ENCODE measurements around the gene BPIFB3. TPM values are rescaled to one million over a fixed set of nuclear protein-coding genes. Genes with fewer than 3 reads are reported as not detected.

BPIFB3 gene
- polyA plus RNA-seq, 3 donors: not detected

- DNase-seq: no peak
- Mint-ChIP-seq H3K36me3 (no peaks in the 10 kb centered on the region), H3K4me1 (peaks cover 2% of the 10 kb centered on the region), H3K27ac (no peak overlapping the region), H3K9me3 (no peaks in the 10 kb centered on the region), H3K27me3 (ENCODE audit: low read depth in 3 of 3) (peaks cover 1 to 4% (median 2%) of the 10 kb centered on the region in 3 donors), H3K4me3 (no peak overlapping the region)
- H2AFZ ChIP-seq (ENCODE audit: insufficient read depth, low read depth, low read length, poor library complexity, severe bottlenecking): no peak overlapping the region
- intact Hi-C loops (cut with micrococcal nuclease): no loop called here
- H3K27ac ChIP-seq (ENCODE audit: low read depth in 1 of 2, low read length in 2 of 2): no peak overlapping the region
- H3K9ac ChIP-seq (ENCODE audit: insufficient read depth, low read length, poor library complexity, severe bottlenecking): no peak overlapping the region
- no peaks in the 10 kb centered on the region for H3K27me3 ChIP-seq (ENCODE audit: control insufficient read depth in 2 of 2, insufficient read depth in 2 of 2, low read length in 2 of 2)
- no peaks in the 10 kb centered on the region for H3K36me3 ChIP-seq (replicated peaks in 1 of 2; ENCODE audit: control insufficient read depth in 1 of 2, insufficient read depth in 2 of 2, low read length in 2 of 2)
- TF ChIP-seq CTCF (IDR thresholded peaks at IDR 0.05): no peak
- H3K79me2 ChIP-seq (ENCODE audit: insufficient read depth, low read length): no peaks in the 10 kb centered on the region
- H3K4me3 ChIP-seq (replicated peaks in 1 of 3; ENCODE audit: low read depth in 2 of 3, low read length in 3 of 3): no peak overlapping the region
- no peaks in the 10 kb centered on the region for H3K4me1 ChIP-seq (ENCODE audit: control insufficient read depth in 1 of 2, insufficient read depth in 2 of 2, low read length in 2 of 2)
- H3K4me2 ChIP-seq (replicated peaks; ENCODE audit: extremely low read depth, low read length, poor library complexity, severe bottlenecking): no peak overlapping the region
- H3K9me3 ChIP-seq (replicated peaks in 1 of 2; ENCODE audit: control insufficient read depth in 1 of 2, insufficient read depth in 1 of 2, low read length in 2 of 2): no peaks in the 10 kb centered on the region
- WGBS (ENCODE audit: insufficient coverage): 85% methylated on average over 8 of the region's 14 CpGs
- no peaks in the 10 kb centered on the region for H4K20me1 ChIP-seq (ENCODE audit: insufficient read depth, low read length)
These were observed 7.9 kb downstream of the BPIFB3 start for GRCh38 chr20:33061658-33062028.

- WGBS (ENCODE audit: insufficient coverage): 83% methylated on average over 7 of the region's 9 CpGs
- Histone ChIP-seq H3K9ac (ENCODE audit: insufficient read depth, low read length, poor library complexity, severe bottlenecking) (no peak overlapping the region), H3K36me3 (replicated peaks in 1 of 2; ENCODE audit: control insufficient read depth in 1 of 2, insufficient read depth in 2 of 2, low read length in 2 of 2) (no peaks in the 10 kb centered on the region), H3K9me3 (replicated peaks in 1 of 2; ENCODE audit: control insufficient read depth in 1 of 2, insufficient read depth in 1 of 2, low read length in 2 of 2) (no peaks in the 10 kb centered on the region), H3K27ac (ENCODE audit: low read depth in 1 of 2, low read length in 2 of 2) (no peak overlapping the region), H4K20me1 (ENCODE audit: insufficient read depth, low read length) (no peaks in the 10 kb centered on the region), H3K4me1 (ENCODE audit: control insufficient read depth in 1 of 2, insufficient read depth in 2 of 2, low read length in 2 of 2) (peaks cover 0 to under 1% of the 10 kb centered on the region in 2 donors), H2AFZ (ENCODE audit: insufficient read depth, low read depth, low read length, poor library complexity, severe bottlenecking) (no peak overlapping the region), H3K4me3 (replicated peaks in 1 of 3; ENCODE audit: low read depth in 2 of 3, low read length in 3 of 3) (no peak overlapping the region), H3K4me2 (replicated peaks; ENCODE audit: extremely low read depth, low read length, poor library complexity, severe bottlenecking) (no peak overlapping the region), H3K79me2 (ENCODE audit: insufficient read depth, low read length) (no peaks in the 10 kb centered on the region), H3K27me3 (ENCODE audit: control insufficient read depth in 2 of 2, insufficient read depth in 2 of 2, low read length in 2 of 2) (no peaks in the 10 kb centered on the region)
- TF ChIP-seq CTCF (IDR thresholded peaks at IDR 0.05): no peak
- no peak for DNase-seq
- intact Hi-C loops (cut with micrococcal nuclease): no loop called here
- Mint-ChIP-seq H3K27me3 (ENCODE audit: low read depth in 3 of 3) (peaks cover 1 to 4% (median 2%) of the 10 kb centered on the region in 3 donors), H3K9me3 (no peaks in the 10 kb centered on the region), H3K36me3 (no peaks in the 10 kb centered on the region), H3K4me1 (peaks cover 4% of the 10 kb centered on the region), H3K4me3 (no peak overlapping the region), H3K27ac (no peak overlapping the region)
These were observed 8.6 kb downstream of the BPIFB3 start for GRCh38 chr20:33062105-33062824.

All from CD14-positive monocyte (primary cell).